ENCODE data around the gene GTF2H4. TPM values are rescaled to one million over a fixed set of nuclear protein-coding genes. Genes with fewer than 3 reads are reported as not detected.
"Not testable (repeated sequence)": the region's sequence is repeated elsewhere in the genome, so short reads cannot be mapped to it uniquely, and the experiment has no call there.

The GTF2H4 gene
- total and polyA plus RNA-seq, 7 donors: 7.7 to 28.5 (median 12.6) TPM

DNA sequence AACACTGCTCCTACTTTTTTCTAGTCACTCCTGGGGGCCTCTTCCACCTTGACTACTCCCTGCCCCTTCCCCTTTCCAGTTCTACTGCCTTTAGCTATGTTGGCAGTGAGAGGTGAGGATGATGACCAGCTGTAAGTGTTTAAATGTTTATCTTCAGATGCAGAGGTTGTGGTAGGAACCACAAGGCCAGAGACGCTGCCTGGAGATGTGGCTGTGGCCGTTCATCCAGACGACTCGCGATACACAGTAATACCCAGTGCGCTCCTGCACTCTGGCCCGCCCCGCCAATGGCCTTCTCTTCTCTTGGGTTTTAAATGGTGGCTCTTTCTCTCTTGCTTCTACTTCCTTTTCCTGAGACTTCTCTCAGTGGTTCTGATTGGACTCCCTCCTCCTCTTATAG, 10.7 kb downstream of the GTF2H4 start:
- WGBS, 2 donors: 92 to 97% methylated on average over 8 of the region's 8 CpGs

DNA sequence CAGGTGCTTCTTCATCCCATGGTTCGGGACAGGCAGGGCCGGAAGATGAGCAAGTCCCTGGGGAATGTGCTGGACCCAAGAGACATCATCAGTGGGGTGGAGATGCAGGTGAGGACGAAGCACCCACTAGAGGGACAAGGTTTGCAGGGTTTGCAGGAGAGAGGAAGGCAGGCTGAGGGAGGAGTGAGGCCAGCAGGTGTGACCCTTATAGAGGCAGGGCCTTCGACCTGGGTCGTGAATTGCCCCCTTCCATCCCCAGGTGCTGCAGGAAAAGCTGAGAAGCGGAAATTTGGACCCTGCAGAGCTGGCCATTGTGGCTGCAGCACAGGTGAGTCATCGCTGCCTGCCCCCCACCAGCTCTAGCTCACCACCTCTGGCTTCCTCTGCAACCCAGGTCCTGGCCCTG, 14.4 kb downstream of the GTF2H4 start:
- TF ChIP-seq CTCF (IDR thresholded peaks at IDR 0.05) (no peak), POLR2AphosphoS5 (IDR thresholded peaks at IDR 0.05) (no peak), EP300 (IDR thresholded peaks at IDR 0.05) (no peak), POLR2A (IDR thresholded peaks at IDR 0.05) (no peak)
- no peaks in the 10 kb centered on the region for H3K9me3 ChIP-seq
- no peaks in the 10 kb centered on the region for H3K27me3 ChIP-seq
- DNase-seq: no peak
- H3K4me1 ChIP-seq: no peaks in the 10 kb centered on the region
- WGBS, 2 donors: 92 to 94% methylated on average over 7 of the region's 7 CpGs
- no peak overlapping the region for H3K4me3 ChIP-seq
- H3K27ac ChIP-seq: no peak overlapping the region
- H3K36me3 ChIP-seq: peaks cover 9 to 89% (median 41%) of the 10 kb centered on the region in 4 donors
- intact Hi-C loops (cut with DNase I): no loop called here

More for the DNA sequence above, 10.7 kb downstream of the GTF2H4 start:
- Histone ChIP-seq H3K4me1 (peaks cover 0 to 19% (median 16%) of the 10 kb centered on the region in 4 donors), H3K27me3 (no peaks in the 10 kb centered on the region), H3K4me3 (no peak overlapping the region), H3K36me3 (peaks cover 9 to 68% (median 38%) of the 10 kb centered on the region in 4 donors), H3K27ac (no peak overlapping the region), H3K9me3 (no peaks in the 10 kb centered on the region)
- intact Hi-C loops (cut with DNase I): no loop called here
- no peak for DNase-seq
- no peak for TF ChIP-seq POLR2AphosphoS5 (IDR thresholded peaks at IDR 0.05)
- no peak for TF ChIP-seq POLR2A (IDR thresholded peaks at IDR 0.05)
- TF ChIP-seq CTCF (IDR thresholded peaks at IDR 0.05): no peak
- TF ChIP-seq EP300 (IDR thresholded peaks at IDR 0.05): no peak

DNA sequence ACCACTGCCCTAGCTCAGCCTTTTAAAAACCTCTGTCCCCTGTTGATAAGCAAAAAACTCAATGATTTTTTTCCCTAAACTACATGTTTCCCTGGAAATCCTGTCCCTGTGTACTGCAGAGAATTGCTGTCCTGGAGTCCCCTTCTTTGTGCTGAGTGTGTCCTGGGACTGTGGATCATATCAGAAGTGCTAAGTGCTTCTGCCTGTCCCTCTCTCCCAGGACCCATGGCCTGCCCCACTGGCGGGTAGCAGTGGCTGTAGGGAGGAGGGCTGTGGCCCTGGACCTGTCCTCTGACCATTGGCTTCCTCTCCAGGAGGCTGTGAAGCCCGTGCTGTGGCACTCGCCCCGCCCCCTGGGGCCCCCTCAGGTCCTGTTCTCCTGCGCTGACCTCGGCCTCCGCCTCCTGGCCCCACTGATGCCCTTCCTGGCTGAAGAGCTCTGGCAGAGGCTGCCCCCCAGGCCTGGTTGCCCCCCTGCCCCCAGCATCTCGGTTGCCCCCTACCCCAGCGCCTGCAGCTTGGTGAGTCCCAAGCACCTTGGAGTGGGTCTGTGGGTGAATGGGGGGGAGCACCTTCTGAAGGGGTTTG, 16.1 kb downstream of the GTF2H4 start:
- DNase-seq; intact Hi-C loops (cut with DNase I); H3K4me1 ChIP-seq; H3K27me3 ChIP-seq; H3K27ac ChIP-seq; H3K9me3 ChIP-seq; H3K4me3 ChIP-seq: not testable (repeated sequence)
- H3K36me3 ChIP-seq: peaks cover 9 to 75% (median 36%) of the 10 kb centered on the region in 4 donors
- 90 to 91% methylated on average over 9 of the region's 9 CpGs for WGBS, 2 donors

- no peak for TF ChIP-seq POLR2A (IDR thresholded peaks at IDR 0.05)
- no peak for TF ChIP-seq POLR2AphosphoS5 (IDR thresholded peaks at IDR 0.05)
- TF ChIP-seq CTCF (IDR thresholded peaks at IDR 0.05): no peak
- no peak for TF ChIP-seq EP300 (IDR thresholded peaks at IDR 0.05)
- Histone ChIP-seq H3K36me3 (peaks cover 0 to 50% (median 21%) of the 10 kb centered on the region in 4 donors), H3K9me3 (peaks cover 0 to 7% (median 4%) of the 10 kb centered on the region in 4 donors), H3K27ac (no peak overlapping the region), H3K4me1 (no peaks in the 10 kb centered on the region), H3K27me3 (no peaks in the 10 kb centered on the region), H3K4me3 (no peak overlapping the region)
- intact Hi-C loops (cut with DNase I): no loop called here
- DNase-seq: no peak
- 78 to 91% methylated on average over 4 of the region's 4 CpGs for WGBS, 2 donors
These were observed 18.6 kb downstream of the GTF2H4 start for GRCh38 chr6:30926644-30927043.

GRCh38 chr6:30927080-30927479, 19.1 kb downstream of the GTF2H4 start:
- H3K9me3 ChIP-seq; intact Hi-C loops (cut with DNase I); H3K4me3 ChIP-seq; H3K27ac ChIP-seq; H3K27me3 ChIP-seq; H3K4me1 ChIP-seq; DNase-seq: not testable (repeated sequence)
- 95 to 98% methylated on average over 3 of the region's 3 CpGs for WGBS, 2 donors
- H3K36me3 ChIP-seq: peaks cover 0 to 46% (median 16%) of the 10 kb centered on the region in 4 donors

- peaks cover 0 to 7% (median 4%) of the 10 kb centered on the region in 4 donors for H3K9me3 ChIP-seq
- TF ChIP-seq CTCF (IDR thresholded peaks at IDR 0.05): no peak
- no peak for TF ChIP-seq POLR2AphosphoS5 (IDR thresholded peaks at IDR 0.05)
- TF ChIP-seq POLR2A (IDR thresholded peaks at IDR 0.05): no peak
- no peak for TF ChIP-seq EP300 (IDR thresholded peaks at IDR 0.05)
- no peak for DNase-seq
- peaks cover 0 to 30% (median 5%) of the 10 kb centered on the region in 4 donors for H3K36me3 ChIP-seq
- H3K27me3 ChIP-seq: no peaks in the 10 kb centered on the region
- H3K4me3 ChIP-seq: no peak overlapping the region
- WGBS, 2 donors: 83 to 97% methylated on average over 3 of the region's 3 CpGs
- no peak overlapping the region for H3K27ac ChIP-seq
- intact Hi-C loops (cut with DNase I): no loop called here
- no peaks in the 10 kb centered on the region for H3K4me1 ChIP-seq
These were observed 20.7 kb downstream of the GTF2H4 start for GRCh38 chr6:30928677-30929076.
